Glomerular endothelial cell (primary cell): ENCODE results near the gene GABRE. TPM values are rescaled to one million over a fixed set of nuclear protein-coding genes. Genes with fewer than 3 reads are reported as not detected.

Experiments used
- DNase-seq: peaks from one replicate; pipeline ENCODE4 v3.0.0-alpha.2; 2011; ENCODE audit warnings: low read depth, low spot score; ENCODE audit errors: extremely low read depth
- total RNA-seq: library from RNA; depleted of rRNA; stranded (reverse); fragments of >200 nt; gene quantifications from 2 replicates; pipeline ENCODE4 v1.2.3, GENCODE V29; 2015

The GABRE gene, protein sequence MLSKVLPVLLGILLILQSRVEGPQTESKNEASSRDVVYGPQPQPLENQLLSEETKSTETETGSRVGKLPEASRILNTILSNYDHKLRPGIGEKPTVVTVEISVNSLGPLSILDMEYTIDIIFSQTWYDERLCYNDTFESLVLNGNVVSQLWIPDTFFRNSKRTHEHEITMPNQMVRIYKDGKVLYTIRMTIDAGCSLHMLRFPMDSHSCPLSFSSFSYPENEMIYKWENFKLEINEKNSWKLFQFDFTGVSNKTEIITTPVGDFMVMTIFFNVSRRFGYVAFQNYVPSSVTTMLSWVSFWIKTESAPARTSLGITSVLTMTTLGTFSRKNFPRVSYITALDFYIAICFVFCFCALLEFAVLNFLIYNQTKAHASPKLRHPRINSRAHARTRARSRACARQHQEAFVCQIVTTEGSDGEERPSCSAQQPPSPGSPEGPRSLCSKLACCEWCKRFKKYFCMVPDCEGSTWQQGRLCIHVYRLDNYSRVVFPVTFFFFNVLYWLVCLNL
- total RNA-seq = 3.0 and 20.7 TPM in 2 replicates

DNA sequence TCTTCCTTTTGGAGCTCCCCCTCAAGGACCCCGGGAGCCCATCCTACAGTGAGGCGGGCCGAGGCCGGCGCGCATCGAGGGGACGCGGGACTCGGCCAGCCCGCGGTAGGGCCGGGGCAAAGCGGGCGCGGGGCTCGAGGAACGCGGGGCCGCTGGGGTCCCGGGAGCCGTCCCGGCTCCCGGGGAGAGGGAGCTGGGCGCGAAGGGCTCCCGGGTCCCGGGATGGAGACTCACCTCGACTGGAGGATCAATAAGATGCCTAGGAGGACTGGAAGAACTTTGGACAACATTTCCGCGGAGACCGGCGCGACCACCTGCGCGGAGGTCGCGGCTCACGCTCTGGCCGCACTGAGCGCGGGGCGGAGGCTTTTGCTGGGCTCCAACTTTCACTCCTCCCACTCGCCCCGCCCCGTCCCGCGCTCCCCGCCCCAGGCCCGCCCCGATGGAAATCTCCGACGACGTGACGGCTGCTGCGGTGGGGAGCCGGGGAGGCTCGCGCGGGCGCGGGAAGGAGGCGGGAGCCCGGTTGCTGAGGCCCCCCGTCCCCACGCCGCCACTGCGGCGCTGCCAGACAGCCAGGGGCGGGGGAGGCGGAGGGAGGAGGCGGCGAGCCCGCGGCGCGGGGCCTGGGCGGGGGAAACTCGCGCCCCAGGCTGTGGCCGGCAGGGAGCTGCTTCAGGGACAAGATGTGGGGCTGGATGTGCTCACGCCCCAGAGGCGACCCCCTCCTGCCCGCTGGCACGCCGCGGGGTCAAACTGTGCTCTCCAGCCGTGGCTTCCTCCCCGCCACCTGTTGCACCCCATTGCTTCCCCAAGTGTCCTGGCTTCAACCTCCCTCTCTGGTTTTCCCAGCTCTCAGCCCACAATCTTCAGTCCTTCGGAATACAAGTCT lies at the start of gene GABRE:
Gene GABRE, minus strand, starts transcription at position 341 of the 892 bp plus-strand sequence. Its CDS starts 51 bp downstream, at position 290.
- DNase-seq = no peak

DNA sequence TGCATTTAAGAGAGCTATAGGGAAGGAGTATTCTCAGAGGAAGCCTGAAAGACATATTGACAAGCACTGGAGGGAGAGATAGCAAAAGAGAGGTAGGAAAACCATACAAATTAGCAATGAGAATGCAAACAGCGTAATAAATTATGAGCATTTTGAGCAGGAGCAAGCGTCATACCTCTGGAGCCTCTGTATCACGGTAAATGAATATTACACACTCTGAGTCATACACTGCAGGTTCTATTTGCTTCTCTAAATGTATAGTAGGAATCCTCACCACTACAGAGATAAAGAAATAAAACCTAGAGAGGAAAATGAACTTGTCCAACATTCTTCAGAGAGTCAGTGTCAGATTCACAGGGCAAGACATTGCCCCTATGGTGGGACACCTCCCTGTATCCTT lies 46.4 kb upstream of the GABRE start:
- no peak for DNase-seq

DNA sequence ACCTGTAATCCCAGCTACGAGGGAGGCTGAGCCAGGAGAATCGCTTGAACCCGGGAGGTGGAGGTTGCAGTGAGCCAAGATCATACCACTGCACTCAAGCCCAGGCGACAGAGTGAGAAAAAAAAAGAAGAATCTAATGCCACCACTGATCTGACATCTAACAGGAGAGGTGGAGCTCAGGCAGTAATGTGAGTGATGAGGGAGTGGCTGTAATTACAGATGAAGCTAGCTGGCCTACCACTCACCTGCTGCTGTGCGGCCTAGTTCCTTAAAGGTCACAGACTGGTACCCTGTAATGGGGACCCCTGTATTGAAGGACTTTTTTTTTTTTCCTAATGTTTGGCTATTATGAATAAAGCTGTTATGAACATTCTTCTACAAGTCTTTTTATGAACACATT lies 25.3 kb upstream of the GABRE start:
- no peak for DNase-seq

DNA sequence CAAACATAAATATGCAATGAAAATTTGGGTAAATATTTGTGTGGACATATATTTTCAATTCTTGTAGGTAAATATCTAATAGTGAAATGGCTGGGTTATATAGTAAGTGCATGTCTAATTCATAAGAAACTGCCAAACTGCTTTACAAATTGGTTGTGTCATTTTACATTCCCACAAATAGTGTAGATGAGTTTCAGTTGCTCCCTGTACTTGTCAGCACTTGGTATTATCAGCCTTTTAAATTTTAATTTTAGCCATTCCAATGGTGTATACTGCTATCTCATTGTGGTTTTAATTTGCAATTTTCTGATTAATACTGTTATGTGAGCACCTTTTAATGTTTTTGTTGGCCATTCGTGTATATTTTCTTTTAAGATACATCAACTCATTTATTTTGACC lies 23.1 kb upstream of the GABRE start:
- DNase-seq = no peak

DNA sequence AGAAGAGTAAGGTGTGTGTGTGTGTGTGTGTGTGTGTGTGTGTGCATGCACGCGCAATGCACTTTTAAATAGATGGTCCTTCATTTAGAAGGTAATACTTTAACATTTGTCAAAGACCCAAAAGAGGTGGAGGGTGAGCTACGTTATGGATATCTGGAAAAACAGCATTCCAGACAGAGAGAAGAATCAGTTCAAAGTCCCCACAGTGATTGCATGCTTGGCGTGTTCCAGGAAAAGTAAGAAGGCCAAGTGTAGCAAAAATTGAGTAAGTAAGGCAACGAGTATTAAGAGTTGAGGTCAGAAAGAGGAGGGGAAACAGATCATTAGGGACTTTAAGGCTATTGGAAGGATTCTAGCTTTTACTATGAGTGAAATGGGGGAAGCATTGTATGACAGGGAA lies 21.9 kb upstream of the GABRE start:
- no peak for DNase-seq

DNA sequence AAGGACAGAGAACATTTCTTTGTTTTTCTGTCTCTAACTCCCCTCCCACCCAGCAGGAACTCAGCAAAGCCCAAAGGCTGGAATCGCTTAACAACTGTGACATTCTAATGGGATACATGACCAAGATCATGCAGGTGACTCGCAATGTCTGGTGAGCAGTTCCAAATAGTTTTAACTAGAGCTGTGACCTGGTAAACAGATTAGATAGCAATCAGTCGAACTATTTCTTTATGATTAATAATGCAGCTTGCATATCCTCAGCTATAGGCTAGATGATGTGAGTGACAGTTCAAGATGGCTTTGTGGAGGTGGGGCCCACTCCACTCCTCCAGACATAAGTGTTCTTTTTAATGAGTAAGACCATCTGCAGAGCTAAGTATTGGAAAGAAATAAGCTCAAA lies 20.0 kb upstream of the GABRE start:
- no peak for DNase-seq

DNA sequence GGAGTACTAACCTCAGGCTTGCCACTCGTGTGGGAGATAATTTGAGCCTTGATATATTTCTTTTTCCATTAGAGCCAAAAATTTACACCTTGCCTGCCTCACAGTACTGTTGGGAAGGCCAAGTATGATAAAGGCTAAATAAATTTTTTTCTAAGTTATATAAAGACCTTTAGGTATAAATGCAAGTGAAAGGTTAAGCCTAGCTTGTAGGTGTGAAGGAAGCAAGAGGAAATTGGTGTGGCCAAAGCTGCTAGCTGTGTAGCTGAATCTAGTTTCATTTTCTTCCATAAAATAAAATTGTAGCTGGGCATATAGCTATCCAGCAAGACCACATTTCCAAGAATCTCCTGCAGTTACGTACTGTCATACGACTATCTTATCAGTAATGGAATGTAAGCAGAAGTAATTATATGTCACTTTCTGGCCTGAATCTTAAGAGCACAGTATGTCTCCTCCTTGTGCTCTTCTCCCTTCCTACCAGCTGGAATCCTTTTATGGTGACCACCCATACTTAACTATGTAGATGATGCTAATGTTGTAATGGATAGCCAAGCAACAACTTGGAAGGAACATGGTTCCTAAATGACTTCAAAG lies 14.3 kb upstream of the GABRE start:
- no peak for DNase-seq

DNA sequence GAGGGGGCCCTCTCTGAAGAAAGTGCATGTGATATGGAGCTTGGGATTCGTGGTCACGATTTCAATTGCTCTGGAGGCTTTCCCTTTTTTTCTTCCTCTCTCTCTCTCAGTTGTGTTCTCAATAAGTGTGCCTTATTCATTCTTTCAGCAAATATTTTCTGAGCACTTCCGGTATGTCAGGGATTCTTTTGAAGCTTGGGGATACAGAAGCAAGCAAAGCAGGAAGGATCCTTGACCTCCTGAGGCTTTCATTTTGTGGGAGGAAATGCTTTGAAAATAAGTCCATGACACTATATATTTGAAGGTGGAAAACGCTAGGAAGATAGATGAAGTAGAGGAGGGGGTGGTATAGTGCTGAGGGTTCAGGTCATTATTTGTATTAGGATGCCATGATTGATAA lies 12.6 kb upstream of the GABRE start:
- no peak for DNase-seq

DNA sequence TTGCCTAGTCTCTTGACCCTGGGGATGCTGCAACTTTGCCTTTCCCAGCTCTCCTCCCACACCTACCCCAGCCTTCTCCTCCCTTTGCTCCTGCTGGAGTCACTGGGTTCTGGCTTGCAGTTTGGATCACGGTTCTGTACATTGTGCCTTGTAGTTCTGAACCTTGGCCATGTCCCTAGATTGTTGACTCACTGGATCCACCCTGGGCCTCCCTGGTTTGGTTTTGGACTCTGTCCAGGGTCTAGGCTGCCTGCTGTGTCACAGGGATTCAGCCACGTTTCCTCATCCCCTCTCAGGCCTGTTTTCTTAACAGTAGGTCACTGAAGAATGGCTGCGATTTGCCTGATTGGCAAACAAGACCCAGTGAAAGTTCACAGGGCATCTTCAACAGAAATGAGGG lies 11.5 kb upstream of the GABRE start:
- DNase-seq = no peak

DNA sequence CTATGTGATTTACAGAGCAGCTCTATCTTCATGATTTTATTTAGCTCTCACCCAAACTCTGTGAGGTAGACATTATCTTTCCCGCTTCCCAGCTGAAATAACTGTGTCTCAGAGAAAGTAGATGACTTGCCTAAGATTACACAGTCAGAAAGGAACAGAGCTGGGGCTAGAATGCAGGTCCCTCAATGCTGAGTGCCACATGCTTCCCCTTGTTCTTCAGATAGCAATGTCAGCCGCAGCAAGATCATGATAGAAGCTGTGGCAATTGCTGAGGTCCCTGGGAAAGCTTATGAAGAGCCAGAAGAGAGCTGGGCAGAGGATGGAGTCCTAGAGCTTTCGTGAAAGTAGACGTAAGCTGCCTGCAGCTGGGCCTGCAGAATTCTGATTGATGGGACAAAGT lies 11.1 kb upstream of the GABRE start:
- DNase-seq = no peak

DNA sequence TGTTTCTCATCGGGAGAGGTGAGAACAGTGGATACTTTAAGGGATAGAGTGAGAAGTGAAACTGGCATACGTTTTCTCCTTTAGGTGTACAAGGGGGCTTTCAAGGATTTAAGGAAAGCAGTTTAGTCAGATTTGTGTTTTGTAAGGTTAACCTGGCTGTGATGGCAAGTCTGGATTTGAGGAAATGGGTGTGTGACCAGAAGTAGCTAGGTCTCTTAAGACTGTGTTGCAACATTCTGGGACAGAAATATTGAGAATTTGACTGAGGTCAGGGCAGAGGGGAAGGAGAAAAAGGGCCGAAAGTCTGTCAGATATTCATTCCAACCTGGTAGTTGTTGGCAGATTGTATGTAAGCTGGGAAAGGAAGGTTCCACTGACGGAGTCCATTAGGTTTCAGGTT lies 10.4 kb upstream of the GABRE start:
- no peak for DNase-seq

DNA sequence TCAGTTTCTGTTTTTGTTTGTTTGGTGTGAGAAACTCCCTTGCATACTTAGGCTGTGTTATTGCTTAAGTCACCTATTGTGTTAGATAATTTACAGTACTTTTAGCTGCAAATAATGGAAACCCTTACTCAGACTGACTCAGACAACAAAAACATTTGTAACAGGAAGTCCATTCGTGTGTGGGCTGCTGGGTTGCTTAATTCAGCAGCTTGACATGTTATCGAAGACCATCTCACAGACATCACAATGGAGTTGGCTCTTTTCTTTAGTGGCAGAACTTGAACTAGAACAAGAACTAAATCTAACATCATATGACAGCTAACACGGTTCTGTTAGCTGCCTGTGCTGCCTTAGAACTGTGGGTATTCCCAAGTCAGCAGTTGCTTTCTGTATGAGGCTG lies 9.9 kb upstream of the GABRE start:
- DNase-seq = peak; percentile 68

DNA sequence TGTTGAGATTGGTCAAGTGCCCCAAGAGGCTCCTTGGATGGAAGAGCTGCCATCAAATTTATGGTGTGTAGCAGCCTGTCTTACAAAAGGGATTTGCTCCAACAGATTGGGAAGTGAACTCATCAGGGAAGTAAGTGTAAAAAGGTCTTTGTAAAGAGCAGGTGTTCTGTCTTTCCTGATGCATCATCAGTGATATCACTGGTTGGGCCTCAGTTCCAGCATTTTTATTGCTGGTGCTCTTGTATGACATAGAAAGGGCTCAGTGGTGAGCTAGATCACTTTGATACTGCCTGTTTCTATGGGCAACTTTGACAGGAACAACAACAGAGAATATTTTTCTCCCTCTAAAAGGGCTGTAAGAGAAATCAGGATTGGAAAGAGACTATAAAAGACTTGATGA lies 8.7 kb upstream of the GABRE start:
- no peak for DNase-seq

DNA sequence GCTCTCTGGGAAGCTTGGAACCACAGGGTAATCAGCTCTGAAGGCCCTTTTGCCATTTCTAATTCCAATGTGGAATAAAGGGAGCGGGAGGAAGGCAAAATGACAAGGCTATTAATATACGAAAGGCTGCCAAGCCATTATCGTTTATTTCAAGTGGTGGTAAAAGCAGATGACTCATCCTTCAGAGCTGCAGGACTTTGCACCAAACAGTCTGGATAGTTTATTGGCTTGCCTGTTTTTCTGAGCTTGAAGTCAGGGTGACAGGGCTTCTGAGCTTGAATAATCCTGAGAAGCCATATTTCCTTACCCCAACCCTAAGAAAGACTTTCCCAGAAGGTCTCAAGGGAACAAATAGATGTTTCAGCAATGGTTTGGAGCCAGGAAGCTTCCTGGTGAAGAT lies 7.7 kb upstream of the GABRE start:
- no peak for DNase-seq

DNA sequence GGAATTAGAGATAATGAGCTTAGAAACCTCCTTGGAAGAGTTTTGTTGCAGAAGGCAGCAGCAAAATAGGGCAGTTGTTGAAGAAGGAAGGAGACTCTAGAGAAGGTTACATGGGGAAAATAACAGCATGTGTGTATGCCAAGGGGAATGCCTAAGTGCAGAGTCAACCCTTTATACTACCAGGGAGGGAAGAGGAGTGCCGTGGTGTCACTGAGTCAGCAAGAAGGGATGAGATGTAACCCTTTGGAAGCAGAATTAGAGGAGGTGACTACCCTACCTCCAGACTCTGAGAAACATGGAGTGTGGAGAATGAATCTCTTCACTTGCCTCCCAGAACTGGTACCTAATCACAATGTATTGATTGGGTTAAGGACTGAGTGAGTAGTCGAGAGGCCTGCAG lies 6.7 kb upstream of the GABRE start:
- DNase-seq = no peak

DNA sequence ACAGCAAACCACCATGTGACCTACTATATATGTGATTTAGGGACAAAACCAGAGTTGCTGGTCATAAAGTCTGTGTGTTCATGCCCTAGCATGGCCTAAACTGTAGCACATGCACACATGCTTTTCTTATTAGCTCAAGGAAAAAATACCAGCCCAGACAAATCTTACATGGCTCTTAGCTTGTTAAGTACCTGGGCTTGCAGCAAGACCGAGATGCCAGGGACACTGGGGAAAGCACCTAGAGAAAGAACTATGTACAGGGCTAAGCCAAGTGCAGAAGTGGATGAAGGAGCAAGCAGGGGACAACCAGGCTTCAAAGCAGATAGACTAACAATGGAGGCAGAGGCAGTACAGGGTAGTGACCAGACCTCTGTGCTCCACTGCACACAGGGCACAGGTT lies 3.4 kb upstream of the GABRE start:
- no peak for DNase-seq

DNA sequence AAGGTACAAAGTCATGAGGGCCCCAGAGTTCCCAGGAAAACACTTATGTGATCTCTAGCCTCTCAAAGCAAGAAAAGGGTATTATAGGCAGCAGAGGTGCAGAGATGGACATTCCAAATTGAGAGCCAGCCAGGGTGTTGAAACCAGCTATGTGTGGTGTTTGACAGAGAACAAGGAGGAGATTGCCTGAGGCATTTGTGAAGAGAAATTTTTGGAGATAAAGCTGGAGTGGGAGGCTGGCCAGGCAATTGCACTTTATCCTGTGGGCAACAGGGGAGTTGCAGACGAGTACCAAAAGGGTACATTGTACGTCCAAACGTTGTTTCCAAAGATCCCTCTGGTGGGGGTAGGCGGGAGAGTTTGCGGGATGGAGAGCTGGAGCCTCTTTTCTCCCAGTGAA lies 2.5 kb upstream of the GABRE start:
- DNase-seq = no peak

DNA sequence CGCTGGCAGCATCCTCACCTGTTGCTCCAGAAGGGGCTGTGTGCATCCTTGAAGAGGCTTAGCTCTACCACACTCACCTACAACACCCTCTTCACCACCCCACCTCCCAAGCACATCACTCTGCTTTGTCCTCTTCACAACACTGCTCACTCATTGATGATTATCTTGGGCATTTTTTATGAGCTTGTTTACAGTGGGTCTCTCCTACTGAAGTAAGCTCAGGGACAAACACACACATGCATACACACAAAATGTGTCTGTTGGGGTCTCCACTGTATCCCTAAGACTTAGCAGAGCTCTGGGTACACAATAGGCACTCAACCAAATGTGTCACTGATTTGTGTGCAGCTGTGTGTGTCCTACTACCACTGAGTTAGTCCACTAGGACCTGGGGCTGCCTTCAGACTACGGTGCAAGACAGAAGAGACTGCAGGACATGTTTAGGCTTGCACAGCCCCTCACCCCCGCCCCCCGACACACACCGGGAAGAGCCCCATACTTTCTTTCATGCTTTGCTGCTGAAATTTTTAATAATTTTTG lies 1.3 kb upstream of the GABRE start:
- no peak for DNase-seq

DNA sequence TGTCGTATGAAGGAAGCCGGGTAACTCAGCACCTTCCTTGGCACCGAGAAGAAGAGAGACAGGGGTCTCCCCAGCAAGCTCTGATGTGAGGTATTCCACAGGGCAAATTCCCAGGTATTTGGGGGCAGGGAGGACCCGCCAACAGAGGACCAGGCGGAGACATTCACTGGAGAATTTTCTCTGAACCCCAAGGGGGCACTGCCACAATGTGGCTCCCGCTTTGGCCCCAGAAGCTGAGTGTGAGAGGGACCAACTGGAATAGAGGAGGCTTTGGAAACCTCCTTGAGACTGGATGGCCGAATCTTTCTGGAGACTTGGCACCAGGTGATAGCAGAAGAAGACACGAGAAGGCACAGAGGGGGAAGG lies 735 bp upstream of the GABRE start:
- no peak for DNase-seq

DNA sequence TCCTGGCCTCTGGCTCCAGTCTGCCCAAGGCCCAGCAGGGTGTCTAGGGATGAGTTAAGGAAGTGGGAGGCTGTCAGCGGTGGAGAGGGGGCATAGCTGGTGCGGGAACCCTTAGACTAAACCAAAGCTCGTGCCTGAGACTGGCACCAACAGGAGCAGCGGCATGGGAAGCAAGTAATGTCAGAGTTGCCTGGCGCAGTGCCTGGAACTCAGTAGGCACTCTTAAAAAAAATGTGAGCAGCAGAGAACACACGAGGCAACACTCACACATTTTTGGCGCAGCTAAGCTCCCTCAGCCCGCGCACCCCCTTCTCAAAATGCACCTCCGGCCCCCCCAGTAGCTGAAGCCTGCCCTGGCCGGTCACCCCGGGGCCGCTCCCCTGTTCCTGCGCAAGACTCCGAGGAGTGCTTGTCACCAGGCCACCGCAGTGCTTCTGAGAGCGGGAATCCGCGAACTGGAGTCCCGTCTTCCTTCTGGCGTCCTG lies 583 bp downstream of the GABRE start:
- DNase-seq = no peak

DNA sequence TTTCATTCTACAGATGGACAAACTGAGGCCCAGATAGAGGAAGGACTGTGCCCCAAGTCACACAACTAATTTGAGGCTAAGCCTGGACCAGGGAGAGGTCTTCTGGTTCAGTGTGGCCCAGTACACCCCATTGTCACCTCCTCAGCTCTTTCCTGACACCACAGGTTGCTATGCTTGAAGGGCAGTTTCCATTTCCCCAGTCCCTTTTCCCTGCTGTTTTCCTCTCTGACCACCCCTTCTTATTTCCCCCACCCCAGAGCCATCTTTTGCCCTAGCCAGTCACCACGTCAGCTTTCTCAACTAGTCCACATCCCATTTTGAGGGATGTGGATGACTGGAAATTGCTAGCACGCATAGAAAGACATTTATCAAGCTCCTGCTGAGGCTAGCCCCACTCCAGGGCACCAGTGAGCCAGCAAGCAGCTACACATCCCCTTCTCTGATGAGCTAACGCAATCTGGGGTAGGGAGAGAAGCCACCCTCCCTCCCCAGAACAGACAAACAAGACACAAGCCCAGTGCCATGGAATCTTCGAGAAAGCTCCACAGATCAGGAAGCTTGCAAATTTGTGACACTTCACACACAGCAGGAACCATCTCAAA lies 1.3 kb downstream of the GABRE start:
- DNase-seq = no peak
